Liver (tissue), 9 donors: ENCODE data around the gene ATP5MG. TPM values are rescaled to one million over a fixed set of nuclear protein-coding genes. Genes with fewer than 3 reads are reported as not detected.

Experiments
- DNase-seq: peaks from one replicate; pipeline ENCODE4 v3.0.0-alpha.2; 2017; ENCODE audit warnings: low spot score
- H3K27ac ChIP-seq, 2 donors: one replicate each; pipeline ENCODE4 v1.7.0; 2013; ENCODE audit warnings: inconsistent platforms in 2 of 2, low read length in 2 of 2, control low read depth in 1 of 2, low read depth in 1 of 2, mild to moderate bottlenecking in 1 of 2
- H3K27me3 ChIP-seq, 4 donors: one replicate each; pipeline versions ENCODE4 v1.6.1 to v1.7.0; 2013; ENCODE audit warnings: low read length in 3 of 4, inconsistent platforms in 1 of 4, mild to moderate bottlenecking in 1 of 4, moderate library complexity in 1 of 4; ENCODE audit not compliant: control insufficient read depth in 4 of 4, insufficient read depth in 4 of 4
- H3K36me3 ChIP-seq, 4 donors: one replicate each; pipeline versions ENCODE4 v1.6.1 to v1.7.0; 2013; ENCODE audit warnings: low read length in 3 of 4, mild to moderate bottlenecking in 3 of 4, low read depth in 1 of 4, moderate library complexity in 1 of 4; ENCODE audit not compliant: control insufficient read depth in 4 of 4, insufficient read depth in 3 of 4
- H3K4me1 ChIP-seq, 4 donors: one replicate each; pipeline versions ENCODE4 v1.6.1 to v1.7.0; 2013; ENCODE audit warnings: low read length in 3 of 4, mild to moderate bottlenecking in 3 of 4, moderate library complexity in 1 of 4; ENCODE audit not compliant: control insufficient read depth in 4 of 4, insufficient read depth in 4 of 4
- H3K4me3 ChIP-seq, 3 donors: one replicate each; pipeline versions ENCODE4 v1.6.1 to v1.7.0; 2013; ENCODE audit warnings: low read length in 3 of 3, control low read depth in 1 of 3, low read depth in 1 of 3, mild to moderate bottlenecking in 1 of 3
- H3K9ac ChIP-seq, 2 donors: one replicate each; pipeline ENCODE4 v1.7.0; 2013; ENCODE audit warnings: low read length in 2 of 2, mild to moderate bottlenecking in 2 of 2, moderate library complexity in 2 of 2, control low read depth in 1 of 2, low read depth in 1 of 2
- H3K9me3 ChIP-seq, 4 donors: one replicate each; pipeline versions ENCODE4 v1.6.1 to v1.7.0; 2013; ENCODE audit warnings: low read length in 3 of 4; ENCODE audit not compliant: control insufficient read depth in 4 of 4
- EGR1 ChIP-seq, 2 donors: IDR thresholded peaks; 2 replicates each; pipeline ENCODE4 v1.6.1; 2016 to 2018; ENCODE audit warnings: antibody characterized with exemption in 2 of 2, low read depth in 2 of 2
- FOXA1 ChIP-seq: IDR thresholded peaks from 2 replicates; pipeline ENCODE4 v1.6.1; 2016; ENCODE audit warnings: antibody characterized with exemption
- FOXA2 ChIP-seq: IDR thresholded peaks from 2 replicates; pipeline ENCODE4 v1.6.1; 2016; ENCODE audit warnings: antibody characterized with exemption
- GABPA ChIP-seq, 2 donors: IDR thresholded peaks in 1 of 2; conservative IDR thresholded peaks in 1 of 2; 2 replicates each; pipeline ENCODE4 v1.6.1; 2016; ENCODE audit warnings: antibody characterized with exemption in 2 of 2, mild to moderate bottlenecking in 1 of 2, moderate library complexity in 1 of 2
- HNF4A ChIP-seq, 2 donors: conservative IDR thresholded peaks; 2 replicates each; pipeline ENCODE4 v1.6.1; 2016; ENCODE audit warnings: antibody characterized with exemption in 2 of 2, mild to moderate bottlenecking in 2 of 2
- HNF4G ChIP-seq: IDR thresholded peaks from 2 replicates; pipeline ENCODE4 v1.6.1; 2016; ENCODE audit warnings: antibody characterized with exemption
- JUND ChIP-seq, 2 donors: IDR thresholded peaks; 2 replicates each; pipeline ENCODE4 v1.6.1; 2016; ENCODE audit warnings: antibody characterized with exemption in 2 of 2
- NR2F2 ChIP-seq: IDR thresholded peaks from 2 replicates; pipeline ENCODE4 v1.6.1; 2016; ENCODE audit warnings: antibody characterized with exemption
- RAD21 ChIP-seq, 2 donors: IDR thresholded peaks; 2 replicates each; pipeline ENCODE4 v1.6.1; 2016; ENCODE audit warnings: antibody characterized with exemption in 2 of 2, mild to moderate bottlenecking in 2 of 2
- RXRA ChIP-seq, 2 donors: IDR thresholded peaks; 2 replicates each; pipeline ENCODE4 v1.6.1; 2017 to 2018; ENCODE audit warnings: antibody characterized with exemption in 2 of 2, mild to moderate bottlenecking in 1 of 2
- SP1 ChIP-seq: IDR thresholded peaks from 2 replicates; pipeline ENCODE4 v1.6.1; 2018; ENCODE audit warnings: antibody characterized with exemption, mild to moderate bottlenecking
- TAF1 ChIP-seq: conservative IDR thresholded peaks from 2 replicates; pipeline ENCODE4 v1.6.1; 2016; ENCODE audit warnings: antibody characterized with exemption, mild to moderate bottlenecking
- YY1 ChIP-seq: IDR thresholded peaks from 2 replicates; pipeline ENCODE4 v1.6.1; 2016; ENCODE audit warnings: antibody characterized with exemption, mild to moderate bottlenecking
- whole genome bisulfite sequencing: extraction: QIAGEN DNeasy Blood & Tissue Kit; methylation state at CpG from one replicate; pipeline ENCODE4 v1.1.7; 2013; 5-methylcytosine and 5-hydroxymethylcytosine counted together
- polyA plus RNA-seq, 2 donors: library from polyadenylated mRNA; stranded (reverse) in 1 of 2; unstranded in 1 of 2; fragments of 200-250 nt in 1 of 2; fragments of >200 nt in 1 of 2; fragmentation: Nextera tagmentation in 1 of 2; extraction: Ambion mirVana in 1 of 2; gene quantifications; one replicate each; pipeline versions ENCODE4 v1.2.1 to v1.2.3, GENCODE V29; 2013 to 2015
- total RNA-seq, 2 donors: library from RNA; depleted of rRNA; stranded (reverse); fragments of >200 nt; gene quantifications; one replicate each; pipeline ENCODE4 v1.2.3, GENCODE V29; 2014
- TF ChIP-seq, protein P1 (sequence below): IDR thresholded peaks from 2 replicates; pipeline ENCODE4 v1.6.1; 2016; ENCODE audit warnings: antibody characterized with exemption
- TF ChIP-seq, protein P2 (sequence below): IDR thresholded peaks from 2 replicates; pipeline ENCODE4 v1.6.1; 2016; ENCODE audit warnings: antibody characterized with exemption, mild to moderate bottlenecking
- TF ChIP-seq, protein P3 (sequence below): fragments of 150-350 bp; IDR thresholded peaks from 2 replicates; pipeline ENCODE4 v1.5.1; 2017; ENCODE audit warnings: improper control_type of control experiment, low read depth, low read length; ENCODE audit not compliant: missing input control
- TF ChIP-seq, protein P4 (sequence below): IDR thresholded peaks from 2 replicates; pipeline ENCODE4 v1.6.1; 2016; ENCODE audit warnings: antibody characterized with exemption
- TF ChIP-seq, protein P5 (sequence below): IDR thresholded peaks from 2 replicates; pipeline ENCODE4 v1.6.1; 2016; ENCODE audit warnings: antibody characterized with exemption
- donor health status: healthy.
- donor health status: healthy.
- donor health status: healthy.
- donor health status: healthy.
- donor health status: healthy.

The ATP5MG gene
- total and polyA plus RNA-seq, 4 donors = 25.5 to 542 (median 87.6) TPM

DNA sequence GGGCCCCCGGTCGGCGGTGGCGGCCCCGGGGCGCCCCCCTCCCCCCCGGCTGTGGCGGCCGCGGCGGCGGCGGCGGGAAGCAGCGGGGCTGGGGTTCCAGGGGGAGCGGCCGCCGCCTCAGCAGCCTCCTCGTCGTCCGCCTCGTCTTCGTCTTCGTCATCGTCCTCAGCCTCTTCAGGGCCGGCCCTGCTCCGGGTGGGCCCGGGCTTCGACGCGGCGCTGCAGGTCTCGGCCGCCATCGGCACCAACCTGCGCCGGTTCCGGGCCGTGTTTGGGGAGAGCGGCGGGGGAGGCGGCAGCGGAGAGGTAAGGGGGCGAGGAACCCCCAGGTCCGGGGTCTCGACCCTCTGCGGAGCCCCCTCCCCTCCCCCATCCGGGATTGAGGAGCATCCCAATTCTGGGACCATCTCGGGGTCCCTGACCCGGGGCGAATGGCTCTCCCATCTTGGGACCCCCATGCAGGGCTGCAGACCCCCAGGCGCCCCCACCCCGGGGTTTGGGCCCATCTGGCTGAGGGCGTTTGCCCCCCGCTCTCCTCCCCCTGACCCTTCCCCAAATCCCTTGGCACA is 35.3 kb downstream of the ATP5MG start:
- Histone ChIP-seq H3K27me3 (no peaks in the 10 kb centered on the region), H3K27ac (peak overlapping the region; percentile 79 to 84), H3K4me1 (peaks cover 4 to 51% (median 40%) of the 10 kb centered on the region in 4 donors), H3K4me3 (peak overlapping the region; percentile 63 to 98 (median 88)), H3K9me3 (no peaks in the 10 kb centered on the region), H3K36me3 (no peaks in the 10 kb centered on the region), H3K9ac (peak overlapping the region; percentile 49 to 58)
- under 1% methylated on average over 55 of the region's 55 CpGs for WGBS
- no peak for DNase-seq
- no peak for TF ChIP-seq GABPA (IDR thresholded peaks at IDR 0.05 in 1 of 2, conservative IDR thresholded peaks at IDR 0.05 in 1 of 2)
- TF ChIP-seq FOXA1 = no peak
- no peak for TF ChIP-seq JUND (IDR thresholded peaks at IDR 0.05)
- TF ChIP-seq RAD21 (IDR thresholded peaks at IDR 0.05) = no peak
- no peak for TF ChIP-seq NR2F2
- TF ChIP-seq, protein P1, sequence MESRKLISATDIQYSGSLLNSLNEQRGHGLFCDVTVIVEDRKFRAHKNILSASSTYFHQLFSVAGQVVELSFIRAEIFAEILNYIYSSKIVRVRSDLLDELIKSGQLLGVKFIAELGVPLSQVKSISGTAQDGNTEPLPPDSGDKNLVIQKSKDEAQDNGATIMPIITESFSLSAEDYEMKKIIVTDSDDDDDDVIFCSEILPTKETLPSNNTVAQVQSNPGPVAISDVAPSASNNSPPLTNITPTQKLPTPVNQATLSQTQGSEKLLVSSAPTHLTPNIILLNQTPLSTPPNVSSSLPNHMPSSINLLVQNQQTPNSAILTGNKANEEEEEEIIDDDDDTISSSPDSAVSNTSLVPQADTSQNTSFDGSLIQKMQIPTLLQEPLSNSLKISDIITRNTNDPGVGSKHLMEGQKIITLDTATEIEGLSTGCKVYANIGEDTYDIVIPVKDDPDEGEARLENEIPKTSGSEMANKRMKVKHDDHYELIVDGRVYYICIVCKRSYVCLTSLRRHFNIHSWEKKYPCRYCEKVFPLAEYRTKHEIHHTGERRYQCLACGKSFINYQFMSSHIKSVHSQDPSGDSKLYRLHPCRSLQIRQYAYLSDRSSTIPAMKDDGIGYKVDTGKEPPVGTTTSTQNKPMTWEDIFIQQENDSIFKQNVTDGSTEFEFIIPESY = no peak
- TF ChIP-seq, protein P2, sequence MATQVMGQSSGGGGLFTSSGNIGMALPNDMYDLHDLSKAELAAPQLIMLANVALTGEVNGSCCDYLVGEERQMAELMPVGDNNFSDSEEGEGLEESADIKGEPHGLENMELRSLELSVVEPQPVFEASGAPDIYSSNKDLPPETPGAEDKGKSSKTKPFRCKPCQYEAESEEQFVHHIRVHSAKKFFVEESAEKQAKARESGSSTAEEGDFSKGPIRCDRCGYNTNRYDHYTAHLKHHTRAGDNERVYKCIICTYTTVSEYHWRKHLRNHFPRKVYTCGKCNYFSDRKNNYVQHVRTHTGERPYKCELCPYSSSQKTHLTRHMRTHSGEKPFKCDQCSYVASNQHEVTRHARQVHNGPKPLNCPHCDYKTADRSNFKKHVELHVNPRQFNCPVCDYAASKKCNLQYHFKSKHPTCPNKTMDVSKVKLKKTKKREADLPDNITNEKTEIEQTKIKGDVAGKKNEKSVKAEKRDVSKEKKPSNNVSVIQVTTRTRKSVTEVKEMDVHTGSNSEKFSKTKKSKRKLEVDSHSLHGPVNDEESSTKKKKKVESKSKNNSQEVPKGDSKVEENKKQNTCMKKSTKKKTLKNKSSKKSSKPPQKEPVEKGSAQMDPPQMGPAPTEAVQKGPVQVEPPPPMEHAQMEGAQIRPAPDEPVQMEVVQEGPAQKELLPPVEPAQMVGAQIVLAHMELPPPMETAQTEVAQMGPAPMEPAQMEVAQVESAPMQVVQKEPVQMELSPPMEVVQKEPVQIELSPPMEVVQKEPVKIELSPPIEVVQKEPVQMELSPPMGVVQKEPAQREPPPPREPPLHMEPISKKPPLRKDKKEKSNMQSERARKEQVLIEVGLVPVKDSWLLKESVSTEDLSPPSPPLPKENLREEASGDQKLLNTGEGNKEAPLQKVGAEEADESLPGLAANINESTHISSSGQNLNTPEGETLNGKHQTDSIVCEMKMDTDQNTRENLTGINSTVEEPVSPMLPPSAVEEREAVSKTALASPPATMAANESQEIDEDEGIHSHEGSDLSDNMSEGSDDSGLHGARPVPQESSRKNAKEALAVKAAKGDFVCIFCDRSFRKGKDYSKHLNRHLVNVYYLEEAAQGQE = no peak
- TF ChIP-seq TAF1 = no peak
- TF ChIP-seq HNF4A (conservative IDR thresholded peaks at IDR 0.05) = no peak
- TF ChIP-seq, protein P3, sequence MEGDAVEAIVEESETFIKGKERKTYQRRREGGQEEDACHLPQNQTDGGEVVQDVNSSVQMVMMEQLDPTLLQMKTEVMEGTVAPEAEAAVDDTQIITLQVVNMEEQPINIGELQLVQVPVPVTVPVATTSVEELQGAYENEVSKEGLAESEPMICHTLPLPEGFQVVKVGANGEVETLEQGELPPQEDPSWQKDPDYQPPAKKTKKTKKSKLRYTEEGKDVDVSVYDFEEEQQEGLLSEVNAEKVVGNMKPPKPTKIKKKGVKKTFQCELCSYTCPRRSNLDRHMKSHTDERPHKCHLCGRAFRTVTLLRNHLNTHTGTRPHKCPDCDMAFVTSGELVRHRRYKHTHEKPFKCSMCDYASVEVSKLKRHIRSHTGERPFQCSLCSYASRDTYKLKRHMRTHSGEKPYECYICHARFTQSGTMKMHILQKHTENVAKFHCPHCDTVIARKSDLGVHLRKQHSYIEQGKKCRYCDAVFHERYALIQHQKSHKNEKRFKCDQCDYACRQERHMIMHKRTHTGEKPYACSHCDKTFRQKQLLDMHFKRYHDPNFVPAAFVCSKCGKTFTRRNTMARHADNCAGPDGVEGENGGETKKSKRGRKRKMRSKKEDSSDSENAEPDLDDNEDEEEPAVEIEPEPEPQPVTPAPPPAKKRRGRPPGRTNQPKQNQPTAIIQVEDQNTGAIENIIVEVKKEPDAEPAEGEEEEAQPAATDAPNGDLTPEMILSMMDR = no peak
- TF ChIP-seq, protein P4, sequence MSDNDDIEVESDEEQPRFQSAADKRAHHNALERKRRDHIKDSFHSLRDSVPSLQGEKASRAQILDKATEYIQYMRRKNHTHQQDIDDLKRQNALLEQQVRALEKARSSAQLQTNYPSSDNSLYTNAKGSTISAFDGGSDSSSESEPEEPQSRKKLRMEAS = no peak
- TF ChIP-seq HNF4G = no peak
- no peak for TF ChIP-seq SP1
- TF ChIP-seq RXRA (IDR thresholded peaks at IDR 0.05) = no peak
- TF ChIP-seq YY1 = no peak
- TF ChIP-seq EGR1 (IDR thresholded peaks at IDR 0.05; ENCODE audit: low read depth in 2 of 2) = no peak
- no peak for TF ChIP-seq FOXA2
- TF ChIP-seq, protein P5, sequence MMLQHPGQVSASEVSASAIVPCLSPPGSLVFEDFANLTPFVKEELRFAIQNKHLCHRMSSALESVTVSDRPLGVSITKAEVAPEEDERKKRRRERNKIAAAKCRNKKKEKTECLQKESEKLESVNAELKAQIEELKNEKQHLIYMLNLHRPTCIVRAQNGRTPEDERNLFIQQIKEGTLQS = no peak
